ACC112 (cell line): ENCODE results near the gene PCDHB5.
"Not testable (repeated sequence)": the region's sequence is repeated elsewhere in the genome, so short reads cannot be mapped to it uniquely, and the experiment has no call there.

Experiments used
- H2AFZ ChIP-seq: fragments of 200-600 bp; sonication (generic); one replicate; pipeline ENCODE4 v1.6.0; 2017; ENCODE audit warnings: antibody characterized with exemption, low read length; ENCODE audit not compliant: unreplicated experiment
- H3K27ac ChIP-seq: fragments of 200-600 bp; sonication (generic); 2 replicates; pipeline ENCODE4 v1.5.1; 2014; ENCODE audit warnings: low read depth, mild to moderate bottlenecking, antibody characterized with exemption, low read length, moderate library complexity
- H3K27me3 ChIP-seq: fragments of 200-600 bp; sonication (generic); 2 replicates; pipeline ENCODE4 v1.6.1; 2014; ENCODE audit warnings: mild to moderate bottlenecking, antibody characterized with exemption, low read length, moderate library complexity, mixed read lengths; ENCODE audit not compliant: insufficient read depth
- H3K36me3 ChIP-seq: fragments of 200-600 bp; sonication (generic); 2 replicates; pipeline ENCODE4 v1.6.1; 2016; ENCODE audit warnings: mild to moderate bottlenecking, antibody characterized with exemption, low read length, moderate library complexity, mixed read lengths; ENCODE audit not compliant: insufficient read depth
- H3K4me1 ChIP-seq: fragments of 200-600 bp; sonication (generic); one replicate; pipeline ENCODE4 v1.6.1; 2016; ENCODE audit warnings: low read length, mixed read lengths; ENCODE audit not compliant: insufficient read depth, unreplicated experiment, control insufficient read depth
- H3K4me3 ChIP-seq: fragments of 200-600 bp; sonication (generic); 2 replicates; pipeline ENCODE4 v1.5.1; 2014; ENCODE audit warnings: mild to moderate bottlenecking, low read depth, low read length
- H3K79me2 ChIP-seq: fragments of 200-600 bp; sonication (generic); one replicate; pipeline ENCODE4 v1.6.0; 2016; ENCODE audit warnings: low read length; ENCODE audit not compliant: control insufficient read depth, unreplicated experiment, insufficient read depth

The PCDHB5 gene

GRCh38 chr5:141179876-141180275 lies 44.9 kb downstream of the PCDHB5 start:
- not testable (repeated sequence) for H3K27ac ChIP-seq, H3K4me1 ChIP-seq, H3K4me3 ChIP-seq, H2AFZ ChIP-seq, H3K36me3 ChIP-seq, H3K79me2 ChIP-seq
- peaks cover 28% of the 10 kb centered on the region for H3K27me3 ChIP-seq

- Histone ChIP-seq H3K79me2 (no peaks in the 10 kb centered on the region), H3K36me3 (no peaks in the 10 kb centered on the region), H3K27me3 (peaks cover 24% of the 10 kb centered on the region), H3K4me3 (no peak overlapping the region), H3K4me1 (no peaks in the 10 kb centered on the region), H2AFZ (no peak overlapping the region), H3K27ac (no peak overlapping the region)
Observed at GRCh38 chr5:141180313-141180712, 45.3 kb downstream of the PCDHB5 start.

DNA sequence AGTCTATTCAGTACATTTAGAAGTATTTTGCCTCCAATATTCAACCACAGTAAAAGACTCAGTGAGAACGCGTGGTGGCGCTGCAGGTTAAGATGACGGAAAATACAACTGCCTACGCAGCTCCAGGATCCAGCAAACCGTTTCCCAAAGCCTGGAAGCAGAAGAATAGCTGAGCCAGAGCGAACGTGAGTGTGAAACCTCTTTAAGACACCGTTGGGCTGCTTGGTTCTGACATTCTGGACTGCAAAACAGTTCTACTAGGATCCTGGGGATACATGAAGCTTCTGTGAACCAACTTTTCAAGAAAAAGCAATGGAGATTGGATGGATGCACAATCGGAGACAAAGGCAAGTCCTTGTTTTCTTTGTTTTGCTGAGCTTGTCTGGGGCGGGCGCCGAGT lies 47.2 kb downstream of the PCDHB5 start, which contains the start of gene PCDHB16:
Gene PCDHB16 (plus strand): TSS at position 140 of the 400 bp plus-strand sequence. CDS start 173 bp downstream, at position 313.
- no peak within 1 kb of the TSS for H3K4me3 ChIP-seq
- no peaks in the 10 kb centered on the region for H3K4me1 ChIP-seq
- no peaks in the 10 kb centered on the region for H3K79me2 ChIP-seq
- peaks cover 13% of the 10 kb centered on the region for H3K27me3 ChIP-seq
- H3K27ac ChIP-seq, result no peak within 1 kb of the TSS
- H2AFZ ChIP-seq, result no peak within 1 kb of the TSS
- H3K36me3 ChIP-seq, result no peaks in the 10 kb centered on the region

DNA sequence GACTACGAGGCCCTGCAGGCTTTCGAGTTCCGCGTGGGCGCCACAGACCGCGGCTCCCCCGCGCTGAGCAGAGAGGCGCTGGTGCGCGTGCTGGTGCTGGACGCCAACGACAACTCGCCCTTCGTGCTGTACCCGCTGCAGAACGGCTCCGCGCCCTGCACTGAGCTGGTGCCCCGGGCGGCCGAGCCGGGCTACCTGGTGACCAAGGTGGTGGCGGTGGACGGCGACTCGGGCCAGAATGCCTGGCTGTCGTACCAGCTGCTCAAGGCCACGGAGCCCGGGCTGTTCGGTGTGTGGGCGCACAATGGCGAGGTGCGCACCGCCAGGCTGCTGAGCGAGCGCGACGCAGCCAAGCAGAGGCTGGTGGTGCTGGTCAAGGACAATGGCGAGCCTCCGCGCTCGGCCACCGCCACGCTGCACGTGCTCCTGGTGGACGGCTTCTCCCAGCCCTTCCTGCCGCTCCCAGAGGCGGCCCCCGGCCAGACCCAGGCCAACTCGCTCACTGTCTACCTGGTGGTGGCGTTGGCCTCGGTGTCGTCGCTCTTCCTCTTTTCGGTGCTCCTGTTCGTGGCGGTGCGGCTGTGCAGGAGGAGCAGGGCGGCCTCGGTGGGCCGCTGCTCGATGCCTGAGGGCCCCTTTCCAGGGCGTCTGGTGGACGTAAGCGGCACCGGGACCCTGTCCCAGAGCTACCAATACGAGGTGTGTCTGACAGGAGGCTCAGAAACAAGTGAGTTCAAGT lies 49.3 kb downstream of the PCDHB5 start:
- H3K27me3 ChIP-seq, H3K4me3 ChIP-seq, H3K4me1 ChIP-seq, H2AFZ ChIP-seq, H3K79me2 ChIP-seq, H3K36me3 ChIP-seq, H3K27ac ChIP-seq: not testable (repeated sequence)

DNA sequence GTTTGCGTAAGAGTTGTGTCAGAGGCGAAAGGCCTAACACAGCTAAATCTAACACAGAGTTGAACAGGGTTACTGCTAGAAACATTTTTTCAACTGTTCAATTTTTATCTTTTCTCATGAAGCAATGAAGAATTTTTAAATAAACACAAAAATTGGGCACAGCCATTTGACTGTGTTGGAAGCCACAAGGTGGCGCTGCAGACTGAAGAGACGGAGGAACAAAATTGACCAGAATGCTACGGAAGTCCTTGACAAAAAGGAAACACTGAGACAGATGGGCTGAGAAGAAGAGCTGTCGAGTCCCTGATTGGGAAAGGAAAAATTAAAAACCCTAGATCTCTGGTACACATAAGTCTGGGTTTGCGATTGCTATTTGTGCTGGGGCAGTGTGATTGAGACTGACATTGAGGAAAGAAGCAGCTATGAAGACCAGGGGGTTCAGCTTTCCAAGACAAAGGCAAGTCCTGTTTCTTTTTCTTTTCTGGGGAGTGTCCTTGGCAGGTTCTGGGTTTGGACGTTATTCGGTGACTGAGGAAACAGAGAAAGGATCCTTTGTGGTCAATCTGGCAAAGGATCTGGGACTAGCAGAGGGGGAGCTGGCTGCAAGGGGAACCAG lies 52.0 kb downstream of the PCDHB5 start, which contains the start of gene PCDHB9:
Gene PCDHB9 (plus strand): TSS at position 265 of the 616 bp plus-strand sequence. CDS start 158 bp downstream, at position 423.
- Histone ChIP-seq H3K79me2 (no peaks in the 10 kb centered on the region), H3K27ac (no peak within 1 kb of the TSS), H3K4me1 (no peaks in the 10 kb centered on the region), H2AFZ (no peak within 1 kb of the TSS), H3K36me3 (no peaks in the 10 kb centered on the region), H3K4me3 (no peak within 1 kb of the TSS), H3K27me3 (peaks cover 8% of the 10 kb centered on the region; the same call in 1 of the 2 replicates)
